RWPE2 (cell line): ENCODE results near the gene MPRIP.

Experiments
- ATAC-seq: fragments of 200-7000 bp; cut with Tn5 transposase; 3 replicates; pipeline ENCODE4 v1.9.1; 2021; ENCODE audit warnings: low read depth
- DNase-seq: peaks from one replicate; pipeline ENCODE4 v3.0.0-alpha.2; 2020; ENCODE audit warnings: low spot score
- H3K27ac ChIP-seq: fragments of 450-650 bp; 2 replicates; pipeline ENCODE4 v1.5.1; 2017; ENCODE audit warnings: mild to moderate bottlenecking; ENCODE audit not compliant: poor library complexity, severe bottlenecking
- H3K27me3 ChIP-seq: fragments of 250-450 bp; sonication (Bioruptor Pico); 2 replicates; pipeline ENCODE4 v1.5.1; 2021; ENCODE audit warnings: mild to moderate bottlenecking, moderate library complexity; ENCODE audit not compliant: insufficient read depth, poor library complexity, severe bottlenecking
- H3K36me3 ChIP-seq: fragments of 250-450 bp; sonication (Bioruptor Pico); 2 replicates; pipeline ENCODE4 v1.5.1; 2020; ENCODE audit warnings: low read depth, mild to moderate bottlenecking, moderate library complexity
- H3K4me1 ChIP-seq: fragments of 250-450 bp; sonication (Bioruptor Pico); 2 replicates; pipeline ENCODE4 v1.5.1; 2021; ENCODE audit warnings: mild to moderate bottlenecking, moderate library complexity; ENCODE audit not compliant: insufficient read depth, poor library complexity, severe bottlenecking
- H3K4me3 ChIP-seq: fragments of 250-450 bp; sonication (Bioruptor Pico); 2 replicates; pipeline ENCODE4 v1.5.1; 2021; ENCODE audit warnings: mild to moderate bottlenecking, moderate library complexity; ENCODE audit not compliant: severe bottlenecking
- H3K9me3 ChIP-seq: fragments of 250-450 bp; sonication (Bioruptor Pico); 2 replicates; pipeline ENCODE4 v1.5.1; 2021; ENCODE audit warnings: mild to moderate bottlenecking, moderate library complexity; ENCODE audit not compliant: severe bottlenecking
- TF ChIP-seq, protein P1 (sequence below): fragments of 450-650 bp; IDR thresholded peaks from one replicate; pipeline ENCODE4 v1.5.1; 2017; ENCODE audit warnings: mild to moderate bottlenecking, moderate library complexity; ENCODE audit not compliant: poor library complexity, severe bottlenecking

The MPRIP gene

GRCh38 chr17:17122781-17123483 is 80.7 kb downstream of the MPRIP start:
- Histone ChIP-seq H3K27me3 (no peaks in the 10 kb centered on the region), H3K4me1 (peaks cover 4% of the 10 kb centered on the region), H3K4me3 (no peak overlapping the region), H3K36me3 (peaks cover 23% of the 10 kb centered on the region), H3K9me3 (no peaks in the 10 kb centered on the region), H3K27ac (no peak overlapping the region)
- DNase-seq (no peak), ATAC-seq (no peak)
- TF ChIP-seq, protein P1, sequence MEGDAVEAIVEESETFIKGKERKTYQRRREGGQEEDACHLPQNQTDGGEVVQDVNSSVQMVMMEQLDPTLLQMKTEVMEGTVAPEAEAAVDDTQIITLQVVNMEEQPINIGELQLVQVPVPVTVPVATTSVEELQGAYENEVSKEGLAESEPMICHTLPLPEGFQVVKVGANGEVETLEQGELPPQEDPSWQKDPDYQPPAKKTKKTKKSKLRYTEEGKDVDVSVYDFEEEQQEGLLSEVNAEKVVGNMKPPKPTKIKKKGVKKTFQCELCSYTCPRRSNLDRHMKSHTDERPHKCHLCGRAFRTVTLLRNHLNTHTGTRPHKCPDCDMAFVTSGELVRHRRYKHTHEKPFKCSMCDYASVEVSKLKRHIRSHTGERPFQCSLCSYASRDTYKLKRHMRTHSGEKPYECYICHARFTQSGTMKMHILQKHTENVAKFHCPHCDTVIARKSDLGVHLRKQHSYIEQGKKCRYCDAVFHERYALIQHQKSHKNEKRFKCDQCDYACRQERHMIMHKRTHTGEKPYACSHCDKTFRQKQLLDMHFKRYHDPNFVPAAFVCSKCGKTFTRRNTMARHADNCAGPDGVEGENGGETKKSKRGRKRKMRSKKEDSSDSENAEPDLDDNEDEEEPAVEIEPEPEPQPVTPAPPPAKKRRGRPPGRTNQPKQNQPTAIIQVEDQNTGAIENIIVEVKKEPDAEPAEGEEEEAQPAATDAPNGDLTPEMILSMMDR = no peak

GRCh38 chr17:17124341-17124740 is 82.1 kb downstream of the MPRIP start:
- ATAC-seq (no peak), DNase-seq (no peak)
- Histone ChIP-seq H3K4me3 (no peak overlapping the region), H3K4me1 (no peaks in the 10 kb centered on the region), H3K36me3 (peaks cover 37% of the 10 kb centered on the region), H3K27ac (no peak overlapping the region), H3K27me3 (no peaks in the 10 kb centered on the region), H3K9me3 (no peaks in the 10 kb centered on the region)
- TF ChIP-seq, protein P1 = no peak

GRCh38 chr17:17125136-17126084 is 83.2 kb downstream of the MPRIP start:
- H3K36me3 ChIP-seq = peaks cover 48% of the 10 kb centered on the region
- TF ChIP-seq, protein P1 = no peak
- no peak overlapping the region for H3K4me3 ChIP-seq
- no peak for DNase-seq
- ATAC-seq = no peak
- H3K27ac ChIP-seq = no peak overlapping the region
- no peaks in the 10 kb centered on the region for H3K27me3 ChIP-seq
- no peaks in the 10 kb centered on the region for H3K4me1 ChIP-seq
- H3K9me3 ChIP-seq = no peaks in the 10 kb centered on the region

DNA sequence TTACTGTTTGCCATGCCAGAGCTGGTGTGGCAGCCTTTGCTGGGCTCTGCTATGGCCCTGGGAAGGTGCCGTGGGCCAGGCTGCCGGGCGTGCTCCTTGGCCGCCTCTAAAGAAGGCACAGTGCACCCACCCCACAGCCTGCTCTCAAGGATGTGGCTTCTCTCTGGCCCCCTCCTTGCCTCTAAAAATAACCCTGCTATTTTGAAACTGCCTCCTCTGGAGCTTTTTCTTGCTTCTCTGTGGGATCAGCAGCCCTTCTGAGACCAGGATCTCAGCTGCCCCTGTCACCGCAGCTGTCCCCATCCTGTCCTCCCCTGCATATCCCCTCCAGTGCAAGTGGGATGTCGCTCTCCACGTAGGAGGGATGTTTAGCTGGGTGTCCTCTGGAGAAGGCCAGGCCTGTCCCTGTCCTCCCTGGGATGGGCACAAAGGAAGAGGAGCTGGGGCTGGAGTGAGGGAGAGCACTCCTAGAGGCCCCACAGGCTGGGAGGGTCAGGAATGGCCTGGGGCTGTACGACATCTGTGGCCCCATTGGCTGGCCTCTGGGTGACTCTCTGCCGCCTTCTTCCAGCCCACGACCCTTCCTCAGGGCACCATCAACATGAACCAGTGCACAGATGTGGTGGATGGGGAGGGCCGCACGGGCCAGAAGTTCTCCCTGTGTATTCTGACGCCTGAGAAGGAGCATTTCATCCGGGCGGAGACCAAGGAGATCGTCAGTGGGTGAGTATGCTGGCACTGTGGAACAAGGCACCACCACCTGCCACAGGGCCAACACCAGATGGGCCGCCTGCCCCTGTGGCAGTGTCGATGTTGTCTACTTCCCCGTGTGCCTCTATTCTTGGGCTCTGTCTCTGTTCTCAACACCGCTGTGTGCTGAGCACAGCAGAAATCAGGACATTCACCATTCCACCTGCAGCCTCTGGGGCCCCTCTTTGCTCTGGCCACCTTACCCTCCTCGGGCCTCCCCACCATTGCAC is 84.2 kb downstream of the MPRIP start:
- H3K27ac ChIP-seq = no peak overlapping the region
- DNase-seq = no peak
- no peak overlapping the region for H3K4me3 ChIP-seq
- H3K9me3 ChIP-seq = no peaks in the 10 kb centered on the region
- ATAC-seq = no peak
- no peaks in the 10 kb centered on the region for H3K27me3 ChIP-seq
- TF ChIP-seq, protein P1 = no peak
- H3K36me3 ChIP-seq = peaks cover 58% of the 10 kb centered on the region
- no peaks in the 10 kb centered on the region for H3K4me1 ChIP-seq
